GM19468 (cell line): ENCODE results near the gene OLIG2.

Experiments used
- ATAC-seq: cut with Tn5 transposase; IDR thresholded peaks from one replicate; pipeline ENCODE4 v1.9.1; 2021; ENCODE audit warnings: mild to moderate bottlenecking, moderate library complexity, moderate number of reproducible peaks; ENCODE audit not compliant: unreplicated experiment; ENCODE audit errors: extremely low read depth

Gene OLIG2

GRCh38 chr21:33025489-33026442 is at the start of gene OLIG2:
Gene OLIG2 (plus strand): TSS chr21:33025935. CDS start chr21:33026863, 928 bp downstream.
- no peak for ATAC-seq

GRCh38 chr21:32976791-32977190 is 48.9 kb upstream of the OLIG2 start:
- no peak for ATAC-seq

GRCh38 chr21:32977216-32977615 is 48.5 kb upstream of the OLIG2 start:
- no peak for ATAC-seq

GRCh38 chr21:32978331-32979270 is 47.1 kb upstream of the OLIG2 start:
- ATAC-seq: no peak

- ATAC-seq: no peak
Observed at GRCh38 chr21:32979598-32980268, 46.0 kb upstream of the OLIG2 start.

GRCh38 chr21:32981096-32981495 is 44.6 kb upstream of the OLIG2 start:
- no peak for ATAC-seq

- no peak for ATAC-seq
Observed at GRCh38 chr21:32990666-32991065, 35.1 kb upstream of the OLIG2 start.

GRCh38 chr21:32991361-32991760 is 34.4 kb upstream of the OLIG2 start:
- no peak for ATAC-seq

GRCh38 chr21:32993894-32994293 is 31.8 kb upstream of the OLIG2 start:
- ATAC-seq: no peak

- ATAC-seq: no peak
Observed at GRCh38 chr21:32994305-32994704, 31.4 kb upstream of the OLIG2 start.

GRCh38 chr21:33007747-33008146 is 18.0 kb upstream of the OLIG2 start:
- no peak for ATAC-seq

GRCh38 chr21:33008333-33009051 is 17.2 kb upstream of the OLIG2 start:
- no peak for ATAC-seq

GRCh38 chr21:33010931-33011330 is 14.8 kb upstream of the OLIG2 start:
- ATAC-seq: no peak

- no peak for ATAC-seq
Observed at GRCh38 chr21:33011462-33011861, 14.3 kb upstream of the OLIG2 start.

GRCh38 chr21:33013626-33014025 is 12.1 kb upstream of the OLIG2 start:
- ATAC-seq: no peak

GRCh38 chr21:33014331-33014730 is 11.4 kb upstream of the OLIG2 start:
- no peak for ATAC-seq

GRCh38 chr21:33015096-33015495 is 10.6 kb upstream of the OLIG2 start:
- ATAC-seq: no peak

GRCh38 chr21:33015756-33016155 is 10.0 kb upstream of the OLIG2 start:
- ATAC-seq: no peak

- no peak for ATAC-seq
Observed at GRCh38 chr21:33018707-33019465, 6.8 kb upstream of the OLIG2 start.
